Neuronal stem cell (in vitro differentiated cells): ENCODE measurements around the gene PSTPIP1.

Experiments
- DNase-seq: peaks from one replicate; pipeline ENCODE4 v3.0.0-alpha.2; 2013; ENCODE audit warnings: low spot score
- H2AFZ ChIP-seq: one replicate; pipeline ENCODE4 v1.6.1; 2013; ENCODE audit warnings: mild to moderate bottlenecking, low read length, inconsistent platforms
- H2AK5ac ChIP-seq: 2 replicates; pipeline ENCODE4 v1.6.1; 2013; ENCODE audit warnings: low read depth, mild to moderate bottlenecking, inconsistent platforms, low read length, moderate library complexity, mixed read lengths
- H2BK120ac ChIP-seq: 2 replicates; pipeline ENCODE4 v1.6.1; 2013; ENCODE audit warnings: low read depth, mild to moderate bottlenecking, inconsistent platforms, low read length, moderate library complexity, mixed read lengths
- H2BK12ac ChIP-seq: one replicate; pipeline ENCODE4 v1.6.1; 2013; ENCODE audit warnings: low read length, inconsistent platforms
- H2BK15ac ChIP-seq: 2 replicates; pipeline ENCODE4 v1.6.1; 2013; ENCODE audit warnings: mild to moderate bottlenecking, low read length, inconsistent platforms, mixed read lengths
- H2BK5ac ChIP-seq: one replicate; pipeline ENCODE4 v1.6.1; 2013; ENCODE audit warnings: inconsistent platforms, mild to moderate bottlenecking, low read length, moderate library complexity
- H3K14ac ChIP-seq: one replicate; pipeline ENCODE4 v1.6.1; 2013; ENCODE audit warnings: low read length, inconsistent platforms
- H3K18ac ChIP-seq: 2 replicates; pipeline ENCODE4 v1.6.1; 2013; ENCODE audit warnings: low read length, inconsistent platforms
- H3K23ac ChIP-seq: 2 replicates; pipeline ENCODE4 v1.6.1; 2013; ENCODE audit warnings: low read depth, mild to moderate bottlenecking, mixed read lengths, low read length, inconsistent platforms; ENCODE audit not compliant: poor library complexity
- H3K27ac ChIP-seq: replicated peaks from 3 replicates; pipeline ENCODE4 v1.5.1; 2013; ENCODE audit warnings: low read length, inconsistent platforms
- H3K27me3 ChIP-seq, 3 experiments: 2 replicates each; pipeline ENCODE4 v1.6.1; 2013; ENCODE audit warnings: low read length in 3 of 3, mild to moderate bottlenecking in 2 of 3, inconsistent platforms in 1 of 3, low read depth in 1 of 3, mixed read lengths in 1 of 3, moderate library complexity in 1 of 3; ENCODE audit not compliant: control insufficient read depth in 3 of 3, insufficient read depth in 3 of 3
- H3K36me3 ChIP-seq, 2 donors: replicated peaks in 1 of 2; 2 replicates each; pipeline ENCODE4 v1.6.1; 2013; ENCODE audit warnings: low read length in 2 of 2; ENCODE audit not compliant: control insufficient read depth in 2 of 2, insufficient read depth in 2 of 2
- H3K4ac ChIP-seq: 2 replicates; pipeline ENCODE4 v1.6.1; 2013; ENCODE audit warnings: inconsistent platforms, mild to moderate bottlenecking, low read length, moderate library complexity
- H3K4me1 ChIP-seq, 2 donors: 1 replicate in 1 of 2; 2 replicates in 1 of 2; pipeline ENCODE4 v1.6.1; 2013; ENCODE audit warnings: low read length in 2 of 2, low read depth in 1 of 2; ENCODE audit not compliant: control insufficient read depth in 2 of 2, insufficient read depth in 1 of 2
- H3K4me2 ChIP-seq: one replicate; pipeline ENCODE4 v1.6.1; 2013; ENCODE audit warnings: mild to moderate bottlenecking, low read length, inconsistent platforms; ENCODE audit not compliant: insufficient read depth, poor library complexity, severe bottlenecking
- H3K4me3 ChIP-seq, 2 donors: 2 replicates each; pipeline ENCODE4 v1.5.1; 2013; ENCODE audit warnings: low read length in 2 of 2, mild to moderate bottlenecking in 2 of 2, inconsistent platforms in 1 of 2, moderate library complexity in 1 of 2
- H3K79me1 ChIP-seq: one replicate; pipeline ENCODE4 v1.6.1; 2013; ENCODE audit warnings: low read depth, mild to moderate bottlenecking, inconsistent platforms, low read length, moderate library complexity
- H3K9ac ChIP-seq: one replicate; pipeline ENCODE4 v1.6.1; 2013; ENCODE audit warnings: mild to moderate bottlenecking, low read depth, low read length, inconsistent platforms; ENCODE audit not compliant: poor library complexity
- H3K9me3 ChIP-seq, 2 donors: replicated peaks in 1 of 2; 2 replicates each; pipeline versions ENCODE3 to v1.6.1; 2013; ENCODE audit warnings: low read length in 2 of 2, mild to moderate bottlenecking in 2 of 2, inconsistent platforms in 1 of 2, low read depth in 1 of 2, mixed read lengths in 1 of 2, moderate library complexity in 1 of 2; ENCODE audit not compliant: control insufficient read depth in 2 of 2, insufficient read depth in 1 of 2
- H4K8ac ChIP-seq: one replicate; pipeline ENCODE4 v1.6.1; 2013; ENCODE audit warnings: low read depth, mild to moderate bottlenecking, inconsistent platforms, low read length, moderate library complexity
- H4K91ac ChIP-seq: one replicate; pipeline ENCODE4 v1.6.1; 2013; ENCODE audit warnings: low read length, low read depth, mild to moderate bottlenecking, inconsistent platforms; ENCODE audit not compliant: poor library complexity
- WGBS, 2 donors: extraction: QIAGEN DNeasy Blood & Tissue Kit; methylation state at CpG; one replicate each; pipeline ENCODE4 v1.1.7; 2013; ENCODE audit warnings: missing lambda C conversion rate in 2 of 2, mixed read lengths in 1 of 2; ENCODE audit not compliant: insufficient read length in 2 of 2, insufficient replicate concordance in 1 of 2; ENCODE audit errors: extremely low coverage in 2 of 2; 5-methylcytosine and 5-hydroxymethylcytosine counted together

Gene PSTPIP1

GRCh38 chr15:76988867-76989780 is 5.8 kb upstream of the PSTPIP1 start:
- H3K14ac ChIP-seq, result no peak overlapping the region

GRCh38 chr15:76991048-76991447 is 3.9 kb upstream of the PSTPIP1 start:
- peak overlapping the region; percentile 80 for H3K18ac ChIP-seq
- H3K4me3 ChIP-seq, result no peak overlapping the region
- H4K91ac ChIP-seq, result no peak overlapping the region
- no peak overlapping the region for H2AK5ac ChIP-seq
- H3K27ac ChIP-seq, result no peak overlapping the region
- H2BK15ac ChIP-seq, result no peak overlapping the region
- no peak overlapping the region for H2BK12ac ChIP-seq
- H2BK120ac ChIP-seq, result no peak overlapping the region
- H3K27me3 ChIP-seq, result peaks cover 0 to 44% (median 0%) of the 10 kb centered on the region in 3 experiments
- peak overlapping the region; percentile 3 for H3K23ac ChIP-seq
- H2BK5ac ChIP-seq, result no peak overlapping the region
- H3K9me3 ChIP-seq, result no peaks in the 10 kb centered on the region
- H3K14ac ChIP-seq, result no peak overlapping the region
- H3K36me3 ChIP-seq, result no peaks in the 10 kb centered on the region
- H3K9ac ChIP-seq, result no peak overlapping the region
- no peaks in the 10 kb centered on the region for H3K79me1 ChIP-seq
- H3K4ac ChIP-seq, result no peak overlapping the region
- H3K4me1 ChIP-seq, result peaks cover 4 to 7% of the 10 kb centered on the region in 2 donors
- WGBS, 2 donors, result no CpG with 5 or more reads among the region's 7 CpGs
- no peak for DNase-seq
- no peak overlapping the region for H4K8ac ChIP-seq
- H3K4me2 ChIP-seq, result no peak overlapping the region
- H2AFZ ChIP-seq, result no peak overlapping the region

More at GRCh38 chr15:76988867-76989780, 5.8 kb upstream of the PSTPIP1 start:
- no peak for DNase-seq
- no CpG with 5 or more reads among the region's 12 CpGs for WGBS, 2 donors
- no peak overlapping the region for H3K23ac ChIP-seq
- H3K4me2 ChIP-seq, result no peak overlapping the region
- no peak overlapping the region for H2AK5ac ChIP-seq
- H3K4me1 ChIP-seq, result peaks cover 4 to 7% of the 10 kb centered on the region in 2 donors
- no peak overlapping the region for H2BK15ac ChIP-seq
- H3K4ac ChIP-seq, result no peak overlapping the region
- H2BK120ac ChIP-seq, result no peak overlapping the region
- H3K9ac ChIP-seq, result no peak overlapping the region
- no peaks in the 10 kb centered on the region for H3K79me1 ChIP-seq
- no peak overlapping the region for H3K27ac ChIP-seq
- peaks cover 0 to 37% (median 0%) of the 10 kb centered on the region in 3 experiments for H3K27me3 ChIP-seq
- H4K8ac ChIP-seq, result peak overlapping the region; percentile 56
- H3K4me3 ChIP-seq, result no peak overlapping the region
- H3K18ac ChIP-seq, result no peak overlapping the region
- H2AFZ ChIP-seq, result peak overlapping the region; percentile 9
- no peaks in the 10 kb centered on the region for H3K36me3 ChIP-seq
- H2BK12ac ChIP-seq, result no peak overlapping the region
- peak overlapping the region; percentile 55 for H2BK5ac ChIP-seq
- H3K9me3 ChIP-seq, result no peaks in the 10 kb centered on the region
- no peak overlapping the region for H4K91ac ChIP-seq

DNA sequence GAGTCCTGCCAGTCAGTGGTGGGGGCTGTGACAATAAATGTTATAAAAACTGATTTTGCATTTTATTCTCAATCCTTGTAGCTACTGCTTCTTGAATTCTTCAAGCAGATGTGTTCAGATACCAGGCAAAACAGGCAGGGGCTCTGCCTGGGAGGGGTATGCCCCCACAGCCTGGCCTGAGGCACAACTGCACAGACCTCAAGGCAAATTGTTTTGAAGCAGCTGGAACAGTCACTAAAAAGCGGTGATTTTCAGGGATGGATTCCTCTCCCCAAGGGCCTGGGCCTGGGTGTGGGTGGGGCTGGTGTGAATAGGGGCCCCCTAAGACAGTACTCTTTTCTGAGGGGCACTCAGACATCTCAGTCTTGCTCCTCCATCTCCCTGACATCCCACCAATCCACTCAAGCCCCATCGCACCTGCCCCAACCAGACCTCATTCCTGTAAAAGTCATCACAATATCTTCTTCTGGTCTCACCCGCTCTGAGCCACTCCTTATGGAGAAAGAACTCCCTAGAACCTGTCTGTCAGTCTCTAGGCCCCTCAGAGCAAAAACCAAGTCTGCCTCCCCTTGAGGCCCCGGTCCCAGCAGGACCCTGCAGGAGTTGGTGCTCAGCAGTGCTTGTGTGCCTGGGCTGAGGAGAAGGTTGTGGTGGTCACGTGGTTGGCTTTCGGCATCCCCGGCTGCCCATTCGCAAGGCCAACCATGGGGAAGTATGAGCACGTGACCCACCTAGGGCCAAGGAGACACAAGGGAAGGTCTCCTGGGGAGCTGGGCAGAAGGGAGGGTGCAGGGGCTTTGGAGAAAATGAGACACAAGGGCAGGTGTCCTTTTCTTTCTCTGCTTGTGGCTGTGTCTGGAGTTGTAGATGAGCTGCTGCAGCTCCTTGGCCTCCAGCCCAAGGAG is 2.9 kb upstream of the PSTPIP1 start:
- Histone ChIP-seq H4K8ac (no peak overlapping the region), H3K4me2 (no peak overlapping the region)

More for the DNA sequence above, 2.9 kb upstream of the PSTPIP1 start:
- DNase-seq, result no peak
- Histone ChIP-seq H3K36me3 (no peaks in the 10 kb centered on the region), H3K23ac (peak overlapping the region; percentile 29), H3K18ac (peak overlapping the region; percentile 88), H2BK12ac (no peak overlapping the region), H3K4me3 (no peak overlapping the region), H2BK120ac (no peak overlapping the region), H4K91ac (no peak overlapping the region), H3K9ac (no peak overlapping the region), H3K9me3 (no peaks in the 10 kb centered on the region), H3K14ac (no peak overlapping the region), H3K79me1 (no peaks in the 10 kb centered on the region), H3K27ac (no peak overlapping the region), H2AFZ (no peak overlapping the region), H2AK5ac (peak overlapping the region; percentile 49), H2BK15ac (no peak overlapping the region), H2BK5ac (peak overlapping the region; percentile 61), H3K4ac (no peak overlapping the region), H3K4me1 (peaks cover 4 to 7% of the 10 kb centered on the region in 2 donors), H3K27me3 (peaks cover 0 to 48% (median 0%) of the 10 kb centered on the region in 3 experiments)
- WGBS, 2 donors, result no CpG with 5 or more reads among the region's 9 CpGs
